ENCODE data around the gene INO80B.

DNA sequence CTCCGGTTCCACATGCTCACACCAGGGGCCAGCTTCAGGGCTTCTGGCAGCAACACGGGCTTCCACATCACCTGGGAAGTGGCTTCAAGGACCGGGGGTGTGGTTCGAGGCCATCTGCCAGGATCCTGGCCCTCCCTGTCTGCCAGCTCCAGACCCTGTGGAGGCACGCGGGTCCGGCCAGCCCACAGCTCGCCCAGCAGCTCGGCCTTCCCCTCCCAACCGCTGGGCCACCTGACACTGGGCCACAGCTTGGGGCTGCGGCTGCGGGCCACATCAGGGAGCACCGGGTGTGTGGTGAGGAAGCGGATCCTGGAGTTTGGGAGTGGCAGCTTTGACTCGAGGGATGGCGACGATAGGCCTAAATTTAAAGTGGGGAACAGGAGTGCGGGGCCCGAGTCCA, 40.4 kb upstream of the INO80B start:
- TF ChIP-seq, protein P1, sequence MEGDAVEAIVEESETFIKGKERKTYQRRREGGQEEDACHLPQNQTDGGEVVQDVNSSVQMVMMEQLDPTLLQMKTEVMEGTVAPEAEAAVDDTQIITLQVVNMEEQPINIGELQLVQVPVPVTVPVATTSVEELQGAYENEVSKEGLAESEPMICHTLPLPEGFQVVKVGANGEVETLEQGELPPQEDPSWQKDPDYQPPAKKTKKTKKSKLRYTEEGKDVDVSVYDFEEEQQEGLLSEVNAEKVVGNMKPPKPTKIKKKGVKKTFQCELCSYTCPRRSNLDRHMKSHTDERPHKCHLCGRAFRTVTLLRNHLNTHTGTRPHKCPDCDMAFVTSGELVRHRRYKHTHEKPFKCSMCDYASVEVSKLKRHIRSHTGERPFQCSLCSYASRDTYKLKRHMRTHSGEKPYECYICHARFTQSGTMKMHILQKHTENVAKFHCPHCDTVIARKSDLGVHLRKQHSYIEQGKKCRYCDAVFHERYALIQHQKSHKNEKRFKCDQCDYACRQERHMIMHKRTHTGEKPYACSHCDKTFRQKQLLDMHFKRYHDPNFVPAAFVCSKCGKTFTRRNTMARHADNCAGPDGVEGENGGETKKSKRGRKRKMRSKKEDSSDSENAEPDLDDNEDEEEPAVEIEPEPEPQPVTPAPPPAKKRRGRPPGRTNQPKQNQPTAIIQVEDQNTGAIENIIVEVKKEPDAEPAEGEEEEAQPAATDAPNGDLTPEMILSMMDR (IDR thresholded peaks at IDR 0.05), result no peak
- TF ChIP-seq POLR2A (IDR thresholded peaks at IDR 0.05), result no peak

All from uterus (tissue), 2 donors.